ENCODE measurements around the gene ITPR1.

DNA sequence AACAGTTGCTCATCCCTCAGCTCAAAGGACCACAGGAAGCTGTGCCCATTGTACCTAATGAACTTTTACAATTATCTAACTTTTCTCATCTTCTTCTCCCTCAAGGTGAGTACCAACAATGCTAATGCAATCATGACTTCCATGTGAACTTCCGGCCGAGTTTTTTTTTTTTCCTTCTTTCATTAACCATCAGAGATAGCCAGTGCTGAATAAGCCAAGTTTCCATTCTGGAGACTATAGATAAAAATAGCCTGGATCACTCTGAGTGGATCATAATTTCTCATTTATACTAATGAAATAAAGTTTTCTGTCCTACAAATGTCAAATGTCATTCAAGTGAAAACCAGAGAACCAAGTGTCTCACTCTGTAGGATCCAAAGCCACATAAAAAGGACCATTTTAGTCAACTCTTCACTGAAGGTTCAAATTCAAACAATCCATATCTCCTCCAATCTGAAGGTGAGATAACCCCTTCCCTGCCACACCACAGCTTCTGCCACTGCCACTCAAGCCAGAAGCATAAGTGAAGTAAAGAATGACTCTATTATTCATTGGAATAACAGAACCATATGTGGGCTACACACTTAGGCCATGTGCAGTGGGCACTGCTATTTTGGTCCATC lies 31.6 kb upstream of the ITPR1 start:
- TF ChIP-seq CTCF (conservative IDR thresholded peaks at IDR 0.05) (no peak), EZH2 (IDR thresholded peaks at IDR 0.05; ENCODE audit: low read depth) (no peak)

Measured in PC-9 (cell line).